Left renal cortex interstitium (tissue), 4 donors: ENCODE measurements around the gene TMEM132D. TPM values are rescaled to one million over a fixed set of nuclear protein-coding genes. Genes with fewer than 3 reads are reported as not detected.

Source experiments
- DNase-seq, 4 donors: peaks; one replicate each; pipeline ENCODE4 v3.0.0-alpha.2; 2013; ENCODE audit warnings: low read depth in 4 of 4, low spot score in 2 of 4, missing footprints in 1 of 4
- polyA plus RNA-seq, 4 donors: library from polyadenylated mRNA; unstranded; fragments of 120-200 nt; gene quantifications; one replicate each; pipeline ENCODE4 v1.2.1, GENCODE V29; 2013; ENCODE audit not compliant: insufficient read length in 4 of 4

The TMEM132D gene
- polyA plus RNA-seq, 4 donors = 1.2 to 2.3 (median 2.0) TPM

- DNase-seq = no peak
Measured at GRCh38 chr12:129298921-129299320, 604.9 kb downstream of the TMEM132D start.

DNA sequence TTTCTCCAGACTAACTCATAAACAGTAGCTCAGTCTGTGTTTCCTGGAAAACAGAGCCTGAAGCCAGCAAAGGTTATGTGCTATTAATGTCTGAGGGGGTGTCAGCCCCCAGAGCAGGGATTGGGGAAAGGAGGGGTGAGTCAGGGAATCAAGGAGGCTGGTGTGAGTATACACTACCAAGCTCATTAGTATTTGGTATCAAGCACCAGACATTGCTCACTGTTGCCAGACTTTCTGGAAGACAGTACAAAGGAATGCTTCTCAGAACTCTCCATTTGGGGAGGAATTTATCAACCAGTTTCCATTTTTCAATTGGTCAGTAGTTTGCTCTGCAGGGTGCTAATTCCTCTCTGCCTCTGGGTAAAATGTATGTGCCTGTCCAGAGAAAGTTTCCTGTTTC lies 607.2 kb downstream of the TMEM132D start:
- no peak for DNase-seq

- DNase-seq = no peak
Measured at GRCh38 chr12:129294868-129295267, 609.0 kb downstream of the TMEM132D start.

- no peak for DNase-seq
Measured at GRCh38 chr12:129279771-129280170, 624.1 kb downstream of the TMEM132D start.

DNA sequence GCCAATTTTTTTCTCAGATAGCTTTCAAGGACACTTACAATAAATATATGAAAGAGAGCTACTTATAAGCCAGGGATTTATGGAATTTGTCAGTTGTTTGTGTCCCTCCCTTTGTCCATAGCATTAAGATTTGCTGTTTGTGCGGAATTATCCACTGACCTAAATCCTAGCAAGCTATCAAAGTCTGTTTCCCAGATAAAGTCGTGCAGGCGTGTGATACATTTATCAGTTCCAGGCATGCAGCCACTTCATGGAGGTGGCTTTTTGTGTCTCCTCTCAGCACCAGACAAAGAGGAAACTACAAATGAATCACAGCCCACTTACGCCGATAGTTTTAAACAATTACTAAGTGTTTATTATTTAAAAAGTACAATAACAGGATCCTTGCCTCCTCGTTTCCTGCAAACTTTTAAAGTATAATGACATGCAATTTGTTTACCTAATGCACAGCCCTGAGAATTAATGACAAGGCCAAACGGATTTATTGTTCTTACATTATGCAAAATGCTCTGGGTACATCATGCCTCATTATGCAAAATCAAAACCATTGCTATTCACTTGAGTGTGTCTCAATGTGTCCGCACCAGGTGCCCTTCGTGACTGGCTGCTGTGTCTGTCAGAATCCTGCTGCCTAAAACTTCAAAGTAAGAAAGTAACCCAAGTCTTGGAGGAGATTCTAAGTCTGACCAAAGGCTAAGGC lies 627.3 kb downstream of the TMEM132D start:
- no peak for DNase-seq

GRCh38 chr12:129269756-129270495 lies 633.9 kb downstream of the TMEM132D start:
- no peak for DNase-seq

DNA sequence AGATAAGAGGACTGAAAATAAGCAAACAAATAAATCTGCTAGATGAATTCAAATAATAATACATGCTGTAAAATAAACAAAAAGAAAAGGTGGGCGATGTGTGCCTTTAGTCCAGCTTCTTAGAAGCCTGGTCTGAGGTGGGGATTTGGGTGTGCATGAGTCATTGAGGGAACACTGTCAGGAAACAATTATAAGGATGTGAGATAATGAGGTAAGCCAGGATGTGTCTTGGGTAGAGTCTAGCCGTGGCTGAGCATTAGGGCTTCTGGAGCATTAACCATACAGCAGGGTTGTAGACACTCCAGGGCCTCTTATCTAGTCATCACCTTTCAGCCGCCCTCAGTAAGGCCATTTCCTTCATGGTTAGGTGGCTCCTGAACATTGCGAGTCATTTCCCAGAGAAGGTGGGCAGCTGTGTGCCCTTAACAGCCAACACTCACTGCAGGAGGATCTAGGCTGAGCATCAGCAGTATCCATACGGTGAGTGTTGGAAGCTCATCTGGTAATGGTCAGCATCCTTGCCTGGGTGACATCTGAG lies 645.0 kb downstream of the TMEM132D start:
- no peak for DNase-seq

DNA sequence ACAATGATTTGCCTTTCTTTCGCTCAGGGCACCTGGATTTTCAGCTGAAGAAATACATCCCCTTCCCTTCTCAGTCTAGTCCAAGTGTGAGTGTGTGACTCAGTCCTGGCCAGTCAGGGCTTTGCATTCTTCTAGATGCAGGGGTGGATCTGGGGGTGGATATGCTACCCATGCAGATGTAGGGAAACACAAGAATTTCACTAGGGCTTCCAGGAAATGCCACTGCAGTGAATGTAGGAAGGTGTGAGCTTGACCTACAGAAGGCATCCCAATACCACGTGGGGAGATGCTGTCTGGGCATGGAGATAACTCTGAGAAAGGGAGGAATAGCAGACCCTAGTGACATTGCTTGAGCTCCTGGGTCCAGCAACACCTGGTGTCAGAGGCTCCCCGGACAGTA lies 646.3 kb downstream of the TMEM132D start:
- DNase-seq = no peak

- DNase-seq = no peak
Measured at GRCh38 chr12:129246630-129247029, 657.2 kb downstream of the TMEM132D start.

DNA sequence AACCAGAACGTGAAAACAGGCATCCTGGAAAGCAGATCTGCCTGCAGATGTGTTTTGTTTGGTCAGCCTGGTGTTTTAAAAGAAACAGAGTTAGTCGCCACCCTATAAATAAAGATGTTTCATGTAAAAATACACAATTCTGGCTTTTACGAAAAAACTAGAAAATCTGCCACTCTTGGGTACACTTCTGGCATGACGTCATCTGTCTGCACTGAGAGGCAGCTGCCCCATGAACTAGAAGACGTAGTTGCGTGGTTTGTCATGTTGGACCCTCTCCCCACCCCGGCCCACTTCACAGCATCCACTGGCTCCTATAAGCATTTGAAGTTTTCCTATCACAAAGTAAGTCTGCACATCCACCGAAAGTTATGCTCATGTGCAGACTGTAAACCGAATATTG lies 658.1 kb downstream of the TMEM132D start:
- no peak for DNase-seq

GRCh38 chr12:129241852-129242251 lies 662.0 kb downstream of the TMEM132D start:
- DNase-seq = no peak

DNA sequence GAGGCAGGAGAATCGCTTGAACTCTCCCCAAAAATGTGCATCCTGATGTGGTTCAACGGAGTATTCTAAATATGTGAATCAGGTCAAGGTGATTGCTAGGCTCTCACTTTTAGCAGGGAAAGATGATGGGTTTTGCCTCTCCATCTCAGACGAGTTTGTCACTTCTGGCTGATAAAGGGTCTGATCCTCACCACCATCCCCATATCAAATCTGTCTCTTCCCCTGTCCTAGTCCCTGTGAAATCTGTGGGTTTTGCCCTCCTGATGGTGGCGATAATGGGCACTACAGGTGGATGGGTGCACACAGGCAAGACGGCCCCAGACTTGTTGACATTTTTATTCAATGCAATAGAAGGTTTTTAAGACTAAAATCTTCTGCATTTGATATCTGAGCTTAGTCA lies 665.9 kb downstream of the TMEM132D start:
- no peak for DNase-seq

DNA sequence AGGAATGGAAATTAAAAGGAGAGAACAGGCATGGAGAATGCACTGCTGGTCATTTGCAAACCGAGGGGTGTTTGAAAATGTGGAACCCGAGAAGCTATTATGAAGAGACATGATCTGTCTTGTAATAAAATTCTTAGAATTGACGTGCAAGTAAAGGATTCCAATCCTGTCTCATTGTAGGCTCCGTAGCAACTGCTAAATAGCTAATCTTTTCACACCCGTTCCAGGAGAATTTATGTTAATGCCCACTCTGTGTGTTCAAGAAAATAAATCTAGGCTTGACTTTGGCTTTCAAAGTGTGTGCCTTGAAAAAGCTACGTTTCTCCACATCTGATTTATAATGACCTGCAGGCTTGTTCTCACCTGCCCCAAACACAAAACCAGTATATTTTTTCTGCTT lies 669.6 kb downstream of the TMEM132D start:
- no peak for DNase-seq

GRCh38 chr12:129231491-129231890 lies 672.3 kb downstream of the TMEM132D start:
- no peak for DNase-seq

DNA sequence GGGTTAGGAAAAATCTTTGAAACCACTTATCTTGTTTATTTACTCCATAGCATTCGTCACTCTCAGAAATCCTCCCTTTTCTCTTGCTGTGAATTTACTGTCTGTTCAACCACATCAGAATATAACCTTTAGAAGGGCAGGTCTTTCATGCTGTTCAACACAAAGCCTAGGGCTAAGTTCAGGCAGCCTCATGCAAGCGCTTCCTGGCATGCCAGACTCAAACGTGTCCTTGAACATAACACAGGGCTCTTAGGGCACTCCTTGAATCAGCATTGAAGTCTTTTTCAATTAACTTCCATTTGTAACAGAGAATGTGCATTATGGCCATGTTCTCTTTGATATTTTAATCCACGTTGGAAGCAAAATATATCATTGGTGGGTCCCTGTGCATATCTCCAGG lies 672.8 kb downstream of the TMEM132D start:
- no peak for DNase-seq

DNA sequence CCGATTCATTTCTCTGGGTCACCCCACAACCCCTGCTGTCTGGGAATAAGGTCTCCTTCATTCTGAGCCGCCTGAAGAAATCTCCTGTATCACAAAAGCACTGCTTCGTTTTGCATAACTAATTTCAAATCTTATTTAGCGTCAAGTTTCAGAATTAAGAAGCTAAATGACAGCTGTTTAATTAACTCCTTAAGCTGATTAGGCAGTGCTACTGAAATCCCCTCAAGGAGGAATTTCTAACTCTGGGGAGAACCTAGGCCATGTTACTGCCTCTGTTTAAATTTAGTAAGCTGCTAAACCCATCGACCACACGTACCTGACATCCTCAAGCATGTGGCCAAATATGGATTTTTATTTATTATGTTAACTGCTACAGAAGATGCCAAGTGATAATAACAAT lies 677.0 kb downstream of the TMEM132D start:
- no peak for DNase-seq

DNA sequence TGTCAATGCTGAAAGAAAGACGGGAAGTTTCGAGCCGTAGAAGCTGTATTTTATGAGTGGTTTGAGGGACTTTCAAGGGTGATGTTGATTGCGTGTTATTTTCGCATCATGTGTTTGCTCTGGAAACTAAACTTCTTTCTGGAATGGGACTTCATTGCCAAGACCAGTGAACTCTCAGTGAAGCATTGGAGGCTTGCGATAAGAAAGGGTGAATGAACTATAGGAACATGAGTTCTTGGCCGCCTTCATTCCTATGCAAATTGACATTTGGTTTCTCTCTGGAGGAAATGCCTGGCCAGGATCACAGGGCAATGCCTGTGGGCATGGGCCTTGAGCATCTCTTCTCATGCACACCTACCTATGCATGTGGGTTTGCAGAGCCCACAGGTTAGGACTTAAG lies 677.8 kb downstream of the TMEM132D start:
- no peak for DNase-seq

DNA sequence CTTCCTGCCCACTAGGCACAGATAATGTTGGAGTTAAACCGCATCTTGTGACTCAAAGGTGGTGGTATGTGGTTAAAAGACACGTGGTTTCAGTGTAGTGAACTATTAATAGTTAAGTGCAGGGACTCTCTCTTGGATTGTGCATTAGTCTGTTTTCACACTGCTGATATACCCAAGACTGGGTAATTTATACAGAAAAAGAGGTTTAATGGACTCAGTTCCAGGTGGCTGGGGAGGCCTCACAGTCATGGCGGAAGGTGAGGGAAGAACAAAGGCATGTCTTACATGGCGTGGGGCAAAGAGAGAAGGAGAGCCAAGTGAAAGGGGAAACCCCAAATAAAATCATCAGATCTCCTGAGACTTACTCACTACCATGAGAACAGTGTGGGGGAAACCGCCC lies 688.3 kb downstream of the TMEM132D start:
- no peak for DNase-seq

DNA sequence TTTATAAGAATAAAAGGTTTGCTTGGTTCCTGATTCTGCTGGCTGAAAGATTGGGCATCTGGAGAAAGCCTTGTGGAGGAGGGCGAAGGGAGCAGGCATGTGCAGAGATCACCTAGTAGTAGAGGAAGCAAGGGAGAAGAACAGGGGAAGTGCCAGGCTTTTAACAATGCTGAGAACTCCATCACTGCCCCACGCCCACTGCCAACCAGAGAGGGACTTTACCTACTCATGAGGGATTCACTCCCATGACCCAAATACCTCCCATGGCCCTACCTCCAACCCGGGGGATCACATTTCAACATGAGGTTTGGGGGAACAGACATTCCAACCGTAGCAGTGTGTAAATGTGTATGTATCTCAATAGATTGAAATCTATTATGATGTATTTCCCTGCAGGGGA lies 690.3 kb downstream of the TMEM132D start:
- DNase-seq = no peak

GRCh38 chr12:129211862-129212630 lies 691.8 kb downstream of the TMEM132D start:
- no peak for DNase-seq

- DNase-seq = no peak
Measured at GRCh38 chr12:129208566-129208965, 695.3 kb downstream of the TMEM132D start.
